Islet of Langerhans (tissue), 1 donor: ENCODE measurements around the gene ADAMTS2.

Source experiments
- FAIRE-seq: peaks from one replicate; lab custom pipeline; 2011; peaks lifted over from hg19 to GRCh38; lab: Jason Lieb, UNC

The ADAMTS2 gene

DNA sequence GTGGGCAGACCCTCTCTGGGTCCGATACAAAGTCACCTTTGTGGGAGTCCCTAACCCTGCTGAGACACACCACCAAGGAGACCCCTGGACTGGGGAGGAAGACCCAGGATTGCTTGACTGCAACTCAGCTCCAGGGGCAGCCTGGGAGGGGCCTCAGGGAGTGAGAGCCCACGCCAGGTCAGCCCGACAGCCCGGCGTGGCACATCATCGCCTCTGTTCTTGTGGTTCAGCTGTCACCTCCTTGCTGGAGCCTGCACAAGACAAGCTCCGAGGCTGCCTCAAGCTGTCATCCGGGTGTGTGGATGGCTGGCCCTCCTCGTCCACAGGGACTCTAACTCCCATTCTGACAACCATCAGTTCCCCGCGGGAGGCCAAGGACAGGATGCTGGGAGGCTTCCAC lies 151.5 kb downstream of the ADAMTS2 start:
- FAIRE-seq: no peak

GRCh38 chr5:179192891-179193470 lies 152.3 kb downstream of the ADAMTS2 start:
- no peak for FAIRE-seq

GRCh38 chr5:179192185-179192890 lies 152.9 kb downstream of the ADAMTS2 start:
- FAIRE-seq: no peak

DNA sequence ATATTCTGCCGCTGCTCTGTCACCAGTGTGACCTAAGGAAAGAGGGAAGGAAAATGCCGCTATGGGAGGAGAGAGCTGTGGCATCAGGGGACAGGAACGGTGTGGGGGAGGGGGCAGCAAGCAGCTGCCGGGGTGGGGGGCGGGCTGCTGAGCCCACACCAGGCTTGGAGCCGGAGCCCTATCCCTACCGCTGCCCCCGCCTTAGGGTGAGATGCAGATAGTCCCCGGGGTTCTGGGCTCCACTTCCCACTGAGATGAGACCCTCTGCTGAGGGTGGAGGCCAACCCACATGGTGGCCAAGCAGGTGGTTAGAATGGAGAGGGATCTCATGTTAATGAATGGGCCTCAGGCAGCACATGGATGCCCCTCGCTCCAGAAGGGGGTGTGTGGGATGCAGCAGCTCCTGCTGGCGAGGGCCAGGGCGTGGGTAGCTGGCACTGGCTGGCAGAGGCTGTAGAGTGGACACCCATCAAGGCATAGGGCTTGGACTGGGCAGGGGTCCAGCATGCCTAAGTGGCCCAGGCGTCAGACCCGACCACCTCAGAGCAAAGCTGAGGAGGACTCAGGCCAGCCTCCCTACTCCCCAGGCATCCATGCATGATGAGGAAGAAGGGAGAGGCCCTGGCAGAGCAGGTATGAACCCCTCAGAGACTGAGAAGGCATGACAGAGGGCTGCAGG lies 153.6 kb downstream of the ADAMTS2 start:
- no peak for FAIRE-seq

DNA sequence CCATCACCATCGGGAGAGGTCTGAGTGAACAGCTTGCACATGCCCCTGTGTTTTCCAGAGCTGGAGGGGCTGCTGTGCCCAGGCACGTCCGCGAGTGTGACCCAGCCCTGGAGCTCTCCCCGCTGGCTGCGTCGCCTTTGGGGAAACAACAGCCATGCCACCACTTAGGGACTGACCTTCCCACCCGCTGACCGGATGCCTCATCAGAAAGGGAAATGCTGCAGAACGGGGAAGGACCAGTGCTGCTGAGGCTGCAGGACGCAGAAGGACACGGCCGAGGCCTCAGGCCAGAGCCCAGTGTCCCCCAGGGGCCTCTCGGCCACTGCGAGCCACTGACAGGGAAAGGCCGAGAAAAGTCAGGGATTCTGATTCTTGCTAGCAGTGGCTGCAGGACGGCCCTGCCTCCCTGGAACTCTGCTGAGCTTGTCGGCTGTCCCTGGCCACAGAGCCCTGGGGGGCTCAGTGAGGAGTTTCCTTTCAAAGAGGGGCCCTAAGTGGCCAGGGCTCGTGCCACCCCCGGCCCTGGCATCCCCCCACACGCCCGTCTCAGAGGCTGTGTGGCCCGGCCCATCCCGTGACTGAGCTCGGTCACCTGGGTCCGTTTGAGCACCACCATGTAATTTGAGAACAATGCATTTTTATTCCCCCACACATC lies 154.3 kb downstream of the ADAMTS2 start:
- no peak for FAIRE-seq

DNA sequence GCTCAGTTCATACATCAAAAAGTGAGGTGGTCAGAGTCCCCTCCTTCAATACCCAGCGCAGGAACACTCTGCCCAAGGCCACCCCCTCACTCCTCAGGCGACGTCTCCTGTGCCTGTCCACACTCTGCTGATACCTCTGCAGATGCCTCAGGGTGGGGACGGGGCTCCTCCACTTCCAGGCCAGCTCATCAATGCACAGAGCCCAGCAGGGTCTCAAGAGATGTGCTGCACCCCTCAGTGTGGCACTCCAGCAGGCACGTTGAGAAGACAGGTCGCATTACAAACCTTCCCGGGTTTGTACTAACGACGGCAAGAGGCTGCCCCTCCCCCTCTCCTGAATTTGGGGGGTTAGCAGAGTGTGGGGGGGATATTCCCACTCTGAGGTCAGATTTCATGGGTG lies 156.6 kb downstream of the ADAMTS2 start:
- no peak for FAIRE-seq

DNA sequence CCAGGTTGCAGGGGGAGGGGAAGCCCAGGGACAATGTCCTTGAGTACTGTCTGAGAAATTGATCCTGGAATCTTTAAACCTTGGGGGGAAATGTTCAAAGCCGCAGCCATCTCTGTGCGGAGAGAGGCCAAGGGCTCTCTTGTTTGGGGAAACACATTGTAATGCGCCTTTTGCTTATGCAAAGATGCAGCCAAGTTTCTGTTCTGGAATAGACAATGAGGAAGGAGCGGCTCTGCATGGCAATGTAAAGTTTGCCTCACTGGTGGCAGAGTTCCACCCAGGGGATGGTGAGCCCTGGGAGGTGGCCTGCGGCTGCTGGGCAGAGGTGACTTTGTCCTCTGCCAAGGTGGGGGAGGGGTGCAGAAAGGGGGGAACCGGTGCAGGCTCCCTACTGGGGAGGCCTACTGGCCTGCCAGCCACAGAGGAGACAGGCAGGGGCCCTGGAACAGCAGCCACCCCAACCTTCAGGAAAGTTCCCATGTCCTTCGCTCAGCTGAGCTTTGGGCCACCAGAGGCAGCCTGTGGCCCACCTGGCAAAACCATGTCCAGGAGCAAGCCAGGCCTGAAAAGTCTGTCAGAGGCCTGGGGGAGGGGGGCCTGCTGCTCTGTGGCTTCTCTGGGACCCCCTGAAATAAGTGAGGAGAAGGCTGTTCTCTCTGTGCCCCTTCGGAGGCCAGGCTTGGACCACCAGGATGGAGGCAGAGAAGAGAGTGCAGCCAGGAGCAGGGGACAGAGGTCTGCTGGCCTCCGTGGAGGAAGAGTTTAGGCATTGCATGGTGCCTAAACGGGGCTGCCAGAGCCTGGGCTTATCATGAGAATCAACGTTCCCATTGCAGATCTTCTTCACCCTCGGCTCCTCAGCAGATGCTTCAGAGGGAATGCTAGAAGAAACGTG lies 157.3 kb downstream of the ADAMTS2 start:
- no peak for FAIRE-seq

GRCh38 chr5:179187229-179187678 lies 158.0 kb downstream of the ADAMTS2 start:
- FAIRE-seq: no peak

DNA sequence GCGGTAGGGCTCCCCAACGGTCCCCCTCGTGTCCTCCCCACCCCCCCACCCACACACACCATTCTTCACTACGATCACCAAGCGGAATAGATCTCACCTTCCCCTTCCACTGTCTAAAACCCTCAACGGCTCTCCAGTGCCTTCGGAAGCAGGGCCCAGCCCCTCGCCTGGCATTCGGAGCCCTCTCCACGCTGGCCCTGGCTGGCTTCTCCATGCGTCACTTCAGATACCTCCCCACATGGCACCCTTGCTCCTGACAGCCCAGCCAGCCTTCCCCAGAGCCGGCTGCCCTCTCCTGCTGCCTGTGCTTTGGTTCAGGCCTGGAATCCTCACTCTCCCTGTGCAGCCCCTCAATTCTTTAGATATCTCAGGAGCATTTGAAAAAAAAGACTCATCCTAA lies 158.5 kb downstream of the ADAMTS2 start:
- no peak for FAIRE-seq

DNA sequence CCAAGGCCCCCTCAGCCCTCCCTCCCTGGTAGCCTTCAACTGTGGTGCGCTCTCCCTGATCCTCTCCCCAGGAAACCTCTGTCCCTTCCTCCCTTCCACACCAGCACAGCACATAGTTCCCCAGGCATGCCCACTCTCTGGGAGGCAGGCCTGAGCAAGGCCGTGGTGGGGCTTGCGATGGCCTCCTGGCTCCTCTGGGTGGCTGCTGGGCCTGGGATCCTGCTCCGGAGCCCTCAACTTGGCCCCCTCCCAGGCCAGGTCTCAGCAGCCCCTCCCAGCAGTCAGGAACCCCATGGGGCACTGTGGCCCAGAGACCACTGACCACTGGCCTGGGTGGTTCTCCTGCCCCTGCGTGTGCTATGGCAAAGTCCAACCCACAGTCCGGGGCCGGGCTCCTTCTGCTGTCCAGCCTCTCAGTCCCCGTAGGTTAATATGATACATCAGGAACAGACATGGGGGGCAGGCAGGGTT lies 159.3 kb downstream of the ADAMTS2 start:
- no peak for FAIRE-seq

DNA sequence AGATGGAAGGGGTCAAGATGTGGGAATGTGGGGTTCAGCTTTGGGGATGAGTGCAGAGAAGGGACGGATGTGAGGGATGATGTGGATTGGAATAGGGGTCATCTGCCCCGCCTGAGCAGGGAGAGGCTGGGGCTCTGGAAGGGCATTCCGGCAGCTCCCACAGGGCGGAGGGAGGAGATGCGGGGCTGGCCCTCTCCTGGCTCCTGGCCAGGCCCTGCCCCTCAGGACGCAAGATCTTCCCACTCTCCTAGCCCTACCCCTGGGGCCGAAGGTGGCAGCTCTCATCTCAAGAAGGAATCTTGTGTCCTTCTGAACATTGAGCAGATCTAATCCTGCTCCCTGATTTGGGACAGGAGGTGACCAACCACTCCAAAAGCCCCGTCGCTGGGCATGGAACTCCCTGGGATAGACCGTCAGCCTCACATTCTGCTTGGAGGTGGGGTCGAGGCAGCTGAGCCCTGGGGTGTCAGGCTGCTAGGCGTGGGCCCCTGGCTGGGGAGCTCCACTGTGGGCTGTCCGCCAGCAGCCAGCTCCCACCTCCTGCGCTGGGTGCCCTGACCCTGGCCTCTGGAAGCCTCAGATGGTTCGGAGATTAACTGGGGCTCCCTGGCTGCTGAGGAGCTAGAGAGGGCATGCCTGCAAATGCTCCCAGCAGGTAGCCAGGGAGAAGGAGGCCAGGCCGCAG lies 159.9 kb downstream of the ADAMTS2 start:
- no peak for FAIRE-seq

DNA sequence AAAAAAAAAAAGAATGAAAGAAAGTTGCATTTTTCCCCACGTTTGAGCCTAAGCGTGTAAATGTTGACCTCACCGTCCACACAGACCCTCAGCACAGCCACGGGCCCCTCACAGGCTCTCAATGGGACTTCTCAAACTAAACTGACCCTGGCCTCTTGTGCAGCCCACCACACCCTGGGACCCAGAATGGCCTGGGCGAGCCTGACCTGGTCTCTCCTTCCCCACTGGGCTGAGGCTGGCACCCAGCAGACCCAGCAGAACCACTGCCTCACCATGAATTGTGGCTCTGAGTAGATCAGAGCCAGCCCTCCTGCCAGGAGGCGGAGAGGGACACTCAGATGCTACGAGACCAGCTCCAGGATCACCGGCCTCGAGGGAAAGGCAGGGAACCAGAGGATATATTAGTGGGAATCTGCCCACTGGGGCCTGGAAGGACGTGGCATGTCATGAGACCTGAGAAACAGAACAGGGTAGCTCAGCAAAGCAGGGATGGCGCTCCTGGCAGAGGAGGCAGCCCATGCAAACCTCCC lies 160.7 kb downstream of the ADAMTS2 start:
- FAIRE-seq: no peak

DNA sequence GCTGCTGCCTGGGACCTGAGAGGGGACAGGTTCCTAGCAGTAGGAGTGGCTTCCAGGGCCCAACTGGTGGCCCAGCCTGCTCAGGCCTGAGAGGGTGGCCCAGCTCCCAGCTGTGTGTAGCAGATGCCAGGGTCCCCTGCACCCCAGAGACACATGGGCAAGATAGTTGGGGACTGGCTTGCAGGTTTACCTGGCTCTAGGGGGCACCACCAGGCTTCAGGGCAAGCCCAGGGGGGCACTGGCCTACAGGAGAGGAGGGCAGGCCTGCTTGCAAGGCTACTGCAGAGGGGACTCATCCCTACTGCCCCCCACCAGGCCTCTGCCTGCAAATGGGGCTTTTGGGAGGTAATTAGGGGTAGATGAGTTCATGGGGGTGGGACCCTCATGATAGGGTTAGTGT lies 161.8 kb downstream of the ADAMTS2 start:
- FAIRE-seq: no peak

- no peak for FAIRE-seq
Measured at GRCh38 chr5:179182601-179183000, 162.7 kb downstream of the ADAMTS2 start.

- no peak for FAIRE-seq
Measured at GRCh38 chr5:179181988-179182387, 163.3 kb downstream of the ADAMTS2 start.

GRCh38 chr5:179180921-179181645 lies 164.2 kb downstream of the ADAMTS2 start:
- FAIRE-seq: no peak

DNA sequence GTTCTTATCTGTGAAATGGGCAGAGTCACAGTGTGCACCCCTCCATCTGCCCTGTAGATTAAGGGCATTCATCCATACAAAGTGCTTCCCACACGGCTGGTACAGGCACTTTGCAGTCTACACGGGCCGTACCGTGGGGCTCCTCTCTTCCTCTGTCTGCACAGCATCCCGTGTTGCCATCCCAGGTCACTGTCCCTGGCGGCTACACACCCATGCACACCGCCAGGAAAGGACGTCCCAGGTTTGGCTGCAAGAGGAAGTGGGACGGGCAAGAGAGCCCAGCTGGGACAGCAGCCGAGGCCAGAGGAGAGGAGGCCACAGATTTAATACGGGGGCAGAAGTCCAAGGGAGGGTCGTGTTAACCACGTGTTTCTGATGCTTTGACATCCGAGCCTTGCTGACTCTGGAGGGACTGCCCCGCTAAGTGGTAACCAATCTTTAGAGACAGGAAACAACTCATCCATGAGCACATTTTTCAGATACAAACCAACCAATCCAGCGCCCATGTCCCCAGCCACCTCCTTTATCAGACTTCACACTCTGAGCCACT lies 165.1 kb downstream of the ADAMTS2 start:
- no peak for FAIRE-seq

DNA sequence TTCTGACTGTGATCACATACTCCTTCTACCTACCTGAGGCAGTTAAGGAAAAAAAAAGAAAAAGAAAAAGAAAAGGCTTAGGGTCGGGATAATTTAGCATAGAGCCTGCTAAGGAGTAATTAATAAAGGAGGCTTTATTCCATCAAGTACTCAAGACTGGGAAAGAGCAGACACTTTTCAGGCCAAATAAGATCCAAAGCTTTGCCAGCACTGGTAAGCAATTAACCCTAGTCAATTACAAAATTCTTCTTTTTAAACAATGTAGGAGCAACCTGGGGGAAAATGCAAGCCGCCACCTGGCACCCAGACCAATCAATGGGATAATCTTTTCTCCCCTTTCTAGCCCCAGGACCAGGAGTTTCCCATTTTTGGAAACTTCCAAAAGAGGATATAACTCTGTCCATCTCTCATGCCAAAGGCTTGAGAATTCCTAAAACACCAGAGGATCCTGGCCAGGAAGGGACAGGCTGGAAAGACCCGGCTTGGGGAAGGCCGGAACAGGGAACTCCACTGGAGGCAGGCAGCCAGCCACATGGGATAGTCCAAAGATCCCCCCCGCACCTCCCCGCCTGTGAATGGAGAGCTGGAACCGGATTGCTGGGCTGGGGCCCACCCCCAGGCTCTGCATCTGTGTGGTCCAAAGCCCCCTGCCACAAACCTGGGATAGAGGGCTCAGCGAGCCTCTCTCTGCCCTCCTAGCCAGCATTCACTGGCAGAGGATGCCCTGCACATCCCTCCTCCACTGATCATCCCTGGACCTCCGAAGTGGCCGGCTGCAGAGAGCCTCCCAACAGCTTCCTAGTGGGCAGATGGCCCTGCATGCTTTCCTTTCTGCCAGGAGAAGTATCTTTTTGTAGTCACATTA lies 167.3 kb downstream of the ADAMTS2 start:
- no peak for FAIRE-seq
